SH-SY5Y (cell line): ENCODE data around the gene MIER1.

Experiments
- GATA2 ChIP-seq: IDR thresholded peaks from 2 replicates; pipeline ENCODE4 v1.6.1; 2011; ENCODE audit warnings: mild to moderate bottlenecking, low read depth, low read length
- GATA3 ChIP-seq: IDR thresholded peaks from 2 replicates; pipeline ENCODE4 v1.6.1; 2011; ENCODE audit warnings: low read depth, mild to moderate bottlenecking, low read length, moderate library complexity

GRCh38 chr1:66938613-66939012 is 13.8 kb downstream of the MIER1 start:
- TF ChIP-seq GATA2 (no peak), GATA3 (no peak)
